ENCODE measurements around the gene JUN.
"Not testable (repeated sequence)": the region's sequence is repeated elsewhere in the genome, so short reads cannot be mapped to it uniquely, and the experiment has no call there.

The JUN gene

GRCh38 chr1:58805716-58806571 is 22.1 kb upstream of the JUN start:
- Histone ChIP-seq H3K27me3 (ENCODE audit: control insufficient read depth, insufficient read depth, low read length) (no peaks in the 10 kb centered on the region), H3K36me3 (ENCODE audit: control insufficient read depth, insufficient read depth, low read length) (no peaks in the 10 kb centered on the region), H3K4me3 (ENCODE audit: low read depth, low read length) (no peak overlapping the region), H3K9ac (ENCODE audit: low read depth, low read length) (no peak overlapping the region), H3K4me1 (ENCODE audit: control insufficient read depth, insufficient read depth, low read length) (no peaks in the 10 kb centered on the region), H3K9me3 (ENCODE audit: control insufficient read depth, insufficient read depth, low read length) (no peaks in the 10 kb centered on the region)

- Histone ChIP-seq H3K9ac (ENCODE audit: low read depth, low read length) (no peak overlapping the region), H3K4me3 (ENCODE audit: low read depth, low read length) (no peak overlapping the region), H3K27me3 (ENCODE audit: control insufficient read depth, insufficient read depth, low read length) (no peaks in the 10 kb centered on the region), H3K36me3 (ENCODE audit: control insufficient read depth, insufficient read depth, low read length) (no peaks in the 10 kb centered on the region), H3K4me1 (ENCODE audit: control insufficient read depth, insufficient read depth, low read length) (no peaks in the 10 kb centered on the region), H3K9me3 (ENCODE audit: control insufficient read depth, insufficient read depth, low read length) (no peaks in the 10 kb centered on the region)
Observed at GRCh38 chr1:58804853-58805565, 21.2 kb upstream of the JUN start.

GRCh38 chr1:58803858-58804257 is 20.0 kb upstream of the JUN start:
- Histone ChIP-seq H3K9me3 (ENCODE audit: control insufficient read depth, insufficient read depth, low read length) (no peaks in the 10 kb centered on the region), H3K4me1 (ENCODE audit: control insufficient read depth, insufficient read depth, low read length) (no peaks in the 10 kb centered on the region), H3K27me3 (ENCODE audit: control insufficient read depth, insufficient read depth, low read length) (peaks cover 6% of the 10 kb centered on the region), H3K36me3 (ENCODE audit: control insufficient read depth, insufficient read depth, low read length) (no peaks in the 10 kb centered on the region), H3K4me3 (ENCODE audit: low read depth, low read length) (no peak overlapping the region), H3K9ac (ENCODE audit: low read depth, low read length) (no peak overlapping the region)

GRCh38 chr1:58802640-58803399 is 19.0 kb upstream of the JUN start:
- Histone ChIP-seq H3K4me1 (ENCODE audit: control insufficient read depth, insufficient read depth, low read length) (no peaks in the 10 kb centered on the region), H3K4me3 (ENCODE audit: low read depth, low read length) (no peak overlapping the region), H3K36me3 (ENCODE audit: control insufficient read depth, insufficient read depth, low read length) (no peaks in the 10 kb centered on the region), H3K27me3 (ENCODE audit: control insufficient read depth, insufficient read depth, low read length) (peaks cover 6% of the 10 kb centered on the region), H3K9me3 (ENCODE audit: control insufficient read depth, insufficient read depth, low read length) (no peaks in the 10 kb centered on the region), H3K9ac (ENCODE audit: low read depth, low read length) (no peak overlapping the region)

GRCh38 chr1:58801286-58801685 is 17.4 kb upstream of the JUN start:
- H3K36me3 ChIP-seq (ENCODE audit: control insufficient read depth, insufficient read depth, low read length); H3K4me1 ChIP-seq (ENCODE audit: control insufficient read depth, insufficient read depth, low read length); H3K9ac ChIP-seq (ENCODE audit: low read depth, low read length); H3K4me3 ChIP-seq (ENCODE audit: low read depth, low read length); H3K27me3 ChIP-seq (ENCODE audit: control insufficient read depth, insufficient read depth, low read length); H3K9me3 ChIP-seq (ENCODE audit: control insufficient read depth, insufficient read depth, low read length): not testable (repeated sequence)

- Histone ChIP-seq H3K36me3 (ENCODE audit: control insufficient read depth, insufficient read depth, low read length) (no peaks in the 10 kb centered on the region), H3K27me3 (ENCODE audit: control insufficient read depth, insufficient read depth, low read length) (peaks cover 6% of the 10 kb centered on the region), H3K4me1 (ENCODE audit: control insufficient read depth, insufficient read depth, low read length) (no peaks in the 10 kb centered on the region), H3K9me3 (ENCODE audit: control insufficient read depth, insufficient read depth, low read length) (no peaks in the 10 kb centered on the region), H3K4me3 (ENCODE audit: low read depth, low read length) (no peak overlapping the region), H3K9ac (ENCODE audit: low read depth, low read length) (no peak overlapping the region)
Observed at GRCh38 chr1:58799650-58800049, 15.8 kb upstream of the JUN start.

- Histone ChIP-seq H3K9me3 (ENCODE audit: control insufficient read depth, insufficient read depth, low read length) (no peaks in the 10 kb centered on the region), H3K4me3 (ENCODE audit: low read depth, low read length) (no peak overlapping the region), H3K27me3 (ENCODE audit: control insufficient read depth, insufficient read depth, low read length) (peaks cover 6% of the 10 kb centered on the region), H3K9ac (ENCODE audit: low read depth, low read length) (no peak overlapping the region), H3K36me3 (ENCODE audit: control insufficient read depth, insufficient read depth, low read length) (no peaks in the 10 kb centered on the region), H3K4me1 (ENCODE audit: control insufficient read depth, insufficient read depth, low read length) (no peaks in the 10 kb centered on the region)
Observed at GRCh38 chr1:58798910-58799442, 15.1 kb upstream of the JUN start.

- Histone ChIP-seq H3K9ac (ENCODE audit: low read depth, low read length) (no peak overlapping the region), H3K4me1 (ENCODE audit: control insufficient read depth, insufficient read depth, low read length) (no peaks in the 10 kb centered on the region), H3K36me3 (ENCODE audit: control insufficient read depth, insufficient read depth, low read length) (no peaks in the 10 kb centered on the region), H3K4me3 (ENCODE audit: low read depth, low read length) (no peak overlapping the region), H3K27me3 (ENCODE audit: control insufficient read depth, insufficient read depth, low read length) (peaks cover 6% of the 10 kb centered on the region), H3K9me3 (ENCODE audit: control insufficient read depth, insufficient read depth, low read length) (no peaks in the 10 kb centered on the region)
Observed at GRCh38 chr1:58796416-58796815, 12.6 kb upstream of the JUN start.

GRCh38 chr1:58794585-58794984 is 10.7 kb upstream of the JUN start:
- Histone ChIP-seq H3K4me3 (ENCODE audit: low read depth, low read length) (no peak overlapping the region), H3K36me3 (ENCODE audit: control insufficient read depth, insufficient read depth, low read length) (no peaks in the 10 kb centered on the region), H3K9me3 (ENCODE audit: control insufficient read depth, insufficient read depth, low read length) (no peaks in the 10 kb centered on the region), H3K4me1 (ENCODE audit: control insufficient read depth, insufficient read depth, low read length) (no peaks in the 10 kb centered on the region), H3K9ac (ENCODE audit: low read depth, low read length) (no peak overlapping the region), H3K27me3 (ENCODE audit: control insufficient read depth, insufficient read depth, low read length) (peaks cover 2% of the 10 kb centered on the region)

- no peaks in the 10 kb centered on the region for H3K4me1 ChIP-seq (ENCODE audit: control insufficient read depth, insufficient read depth, low read length)
- H3K9ac ChIP-seq (ENCODE audit: low read depth, low read length): no peak overlapping the region
- no peaks in the 10 kb centered on the region for H3K36me3 ChIP-seq (ENCODE audit: control insufficient read depth, insufficient read depth, low read length)
- H3K9me3 ChIP-seq (ENCODE audit: control insufficient read depth, insufficient read depth, low read length): no peaks in the 10 kb centered on the region
- H3K4me3 ChIP-seq (ENCODE audit: low read depth, low read length): no peak overlapping the region
- H3K27me3 ChIP-seq (ENCODE audit: control insufficient read depth, insufficient read depth, low read length): no peaks in the 10 kb centered on the region
Observed at GRCh38 chr1:58792846-58793245, 9.0 kb upstream of the JUN start.

GRCh38 chr1:58791106-58791505 is 7.3 kb upstream of the JUN start:
- no peaks in the 10 kb centered on the region for H3K9me3 ChIP-seq (ENCODE audit: control insufficient read depth, insufficient read depth, low read length)
- no peak overlapping the region for H3K9ac ChIP-seq (ENCODE audit: low read depth, low read length)
- H3K4me1 ChIP-seq (ENCODE audit: control insufficient read depth, insufficient read depth, low read length): no peaks in the 10 kb centered on the region
- no peak overlapping the region for H3K4me3 ChIP-seq (ENCODE audit: low read depth, low read length)
- H3K27me3 ChIP-seq (ENCODE audit: control insufficient read depth, insufficient read depth, low read length): peaks cover 12% of the 10 kb centered on the region
- H3K36me3 ChIP-seq (ENCODE audit: control insufficient read depth, insufficient read depth, low read length): no peaks in the 10 kb centered on the region

Measured in iPS-15b (cell line).